HUDEP-2 (cell line): ENCODE results near the gene RPL37A.

Experiments
- DNase-seq, 76 experiments: peaks; one replicate each; lab custom pipeline; 2025; ENCODE audit not compliant: unreplicated experiment in 76 of 76; lab: John Stamatoyannopoulos, UW

Gene RPL37A

GRCh38 chr2:216545359-216545758, 46.7 kb downstream of the RPL37A start:
- no peak for DNase-seq

GRCh38 chr2:216546241-216546640, 47.6 kb downstream of the RPL37A start:
- DNase-seq = no peak

GRCh38 chr2:216546641-216547403, 48.2 kb downstream of the RPL37A start:
- no peak for DNase-seq

GRCh38 chr2:216548901-216549331, 50.3 kb downstream of the RPL37A start:
- no peak for DNase-seq

GRCh38 chr2:216549926-216550690, 51.5 kb downstream of the RPL37A start:
- DNase-seq = no peak

- DNase-seq = no peak
Measured at GRCh38 chr2:216551234-216552068, 52.8 kb downstream of the RPL37A start.

- no peak for DNase-seq
Measured at GRCh38 chr2:216553093-216553478, 54.4 kb downstream of the RPL37A start.
